GM23248 (cell line): ENCODE results near the gene ACKR3.

ENCODE experiments used
- EZH2 ChIP-seq: fragments of 200-600 bp; sonication (generic); IDR thresholded peaks from 2 replicates; pipeline ENCODE4 v1.6.1; 2018; ENCODE audit warnings: antibody characterized with exemption, mild to moderate bottlenecking; ENCODE audit not compliant: insufficient read depth, poor library complexity, severe bottlenecking
- EZH2phosphoT487 ChIP-seq: fragments of 200-600 bp; sonication (generic); IDR thresholded peaks from 2 replicates; pipeline ENCODE4 v1.6.1; 2018; ENCODE audit warnings: antibody characterized with exemption, moderate library complexity, mild to moderate bottlenecking, low read depth; ENCODE audit not compliant: insufficient read depth

GRCh38 chr2:236579048-236579745 lies 9.6 kb downstream of the ACKR3 start:
- TF ChIP-seq EZH2phosphoT487 (no peak), EZH2 (no peak)
